B cell (primary cell): ENCODE data around the gene CHAF1B. TPM values are rescaled to one million over a fixed set of nuclear protein-coding genes. Genes with fewer than 3 reads are reported as not detected.

ENCODE experiments used
- ATAC-seq: fragments of 200-7000 bp; cut with Tn5 transposase; one replicate; pipeline ENCODE4 v1.10.0; 2021; ENCODE audit warnings: low read depth, mild to moderate bottlenecking, moderate number of reproducible peaks, moderate library complexity
- CTCF ChIA-PET: fragments of 350-600 bp; sonication (Branson Sonifier 250); formaldehyde crosslinking; loops from one replicate; lab custom pipeline; 2021; ENCODE audit warnings: antibody characterized with exemption, inconsistent platforms; lab: Charles Lee
- POLR2A ChIA-PET: fragments of 350-600 bp; sonication (Branson Sonifier 250); formaldehyde crosslinking; loops from one replicate; lab custom pipeline; 2021; ENCODE audit warnings: antibody characterized with exemption; lab: Charles Lee
- DNase-seq: peaks from one replicate; pipeline ENCODE4 v3.0.0; 2013
- H2AFZ ChIP-seq: 2 replicates; pipeline ENCODE4 v1.6.1; 2012; ENCODE audit warnings: mild to moderate bottlenecking, low read depth, low read length; ENCODE audit not compliant: insufficient read depth, poor library complexity, severe bottlenecking
- H3K27ac ChIP-seq, 2 donors: 1 replicate in 1 of 2; 2 replicates in 1 of 2; pipeline ENCODE4 v1.5.1; 2012 to 2013; ENCODE audit warnings: low read length in 2 of 2, mild to moderate bottlenecking in 2 of 2, moderate library complexity in 1 of 2
- H3K27me3 ChIP-seq, 4 experiments: fragments of 200-600 bp in 1 of 4; sonication (generic) in 1 of 4; replicated peaks in 1 of 4; 1 replicate in 2 of 4; 2 replicates in 2 of 4; pipeline versions ENCODE4 v1.6.1 to v1.7.0; 2013 to 2016; ENCODE audit warnings: low read length in 3 of 4, mild to moderate bottlenecking in 2 of 4, mixed read lengths in 1 of 4, moderate library complexity in 1 of 4; ENCODE audit not compliant: insufficient read depth in 4 of 4, control insufficient read depth in 3 of 4; ENCODE audit errors: control extremely low read depth in 1 of 4
- H3K36me3 ChIP-seq, 2 experiments: replicated peaks in 1 of 2; 1 replicate in 1 of 2; 2 replicates in 1 of 2; pipeline versions ENCODE4 v1.6.1 to v1.7.1; 2013; ENCODE audit warnings: low read length in 1 of 2; ENCODE audit not compliant: insufficient read depth in 2 of 2, control insufficient read depth in 1 of 2; ENCODE audit errors: control extremely low read depth in 1 of 2, extremely low read depth in 1 of 2
- H3K4me1 ChIP-seq, 2 donors: fragments of 200-600 bp in 1 of 2; sonication (generic) in 1 of 2; 1 replicate in 1 of 2; 2 replicates in 1 of 2; pipeline versions ENCODE4 v1.5.1 to v1.6.1; 2013 to 2017; ENCODE audit warnings: low read length in 2 of 2; ENCODE audit not compliant: control insufficient read depth in 2 of 2, insufficient read depth in 2 of 2
- H3K4me2 ChIP-seq: replicated peaks from 2 replicates; pipeline ENCODE3; 2012; ENCODE audit warnings: mild to moderate bottlenecking, low read depth, low read length; ENCODE audit not compliant: poor library complexity, severe bottlenecking
- H3K4me3 ChIP-seq, 5 experiments: fragments of 200-600 bp in 1 of 5; sonication (generic) in 1 of 5; 1 replicate in 3 of 5; 2 replicates in 2 of 5; pipeline versions ENCODE4 v1.5.1 to v1.7.0; 2011 to 2016; ENCODE audit warnings: low read length in 4 of 5, mild to moderate bottlenecking in 4 of 5, low read depth in 2 of 5, control low read depth in 1 of 5, moderate library complexity in 1 of 5; ENCODE audit not compliant: insufficient read depth in 1 of 5; ENCODE audit errors: control extremely low read depth in 1 of 5, extremely low read depth in 1 of 5
- H3K79me2 ChIP-seq: fragments of 200-600 bp; sonication (generic); one replicate; pipeline ENCODE4 v1.6.0; 2016; ENCODE audit warnings: low read length; ENCODE audit not compliant: control insufficient read depth, insufficient read depth
- H3K9ac ChIP-seq: fragments of 200-600 bp; sonication (generic); 2 replicates; pipeline ENCODE4 v1.6.1; 2017; ENCODE audit warnings: mild to moderate bottlenecking, low read length, moderate library complexity
- H3K9me3 ChIP-seq, 3 donors: one replicate each; pipeline versions ENCODE4 v1.6.1 to v1.7.1; 2013; ENCODE audit warnings: low read length in 2 of 3; ENCODE audit not compliant: control insufficient read depth in 2 of 3, insufficient read depth in 1 of 3; ENCODE audit errors: control extremely low read depth in 1 of 3
- H4K20me1 ChIP-seq: 2 replicates; pipeline ENCODE4 v1.6.0; 2012; ENCODE audit warnings: mild to moderate bottlenecking, low read length; ENCODE audit not compliant: insufficient read depth, control insufficient read depth, poor library complexity, severe bottlenecking
- H3K27ac Mint-ChIP-seq: one replicate; pipeline ENCODE4 v1.8.0; 2021; ENCODE audit warnings: mixed read lengths
- H3K27me3 Mint-ChIP-seq: one replicate; pipeline ENCODE4 v1.8.0; 2021; ENCODE audit warnings: mixed read lengths
- H3K4me1 Mint-ChIP-seq: one replicate; pipeline ENCODE4 v1.8.0; 2021; ENCODE audit warnings: mixed read lengths
- H3K4me3 Mint-ChIP-seq: one replicate; pipeline ENCODE4 v1.8.0; 2021; ENCODE audit warnings: mixed read lengths
- H3K9me3 Mint-ChIP-seq: one replicate; pipeline ENCODE4 v1.8.0; 2022; ENCODE audit warnings: mixed read lengths; ENCODE audit not compliant: insufficient read depth
- EZH2 ChIP-seq: IDR thresholded peaks from 2 replicates; pipeline ENCODE4 v1.6.1; 2012; ENCODE audit warnings: borderline replicate concordance, low read depth, mild to moderate bottlenecking, moderate library complexity, low read length; ENCODE audit not compliant: insufficient read depth, poor library complexity, severe bottlenecking
- WGBS: methylation state at CpG from one replicate; pipeline ENCODE4 v1.1.5; 2013; ENCODE audit warnings: missing lambda C conversion rate; ENCODE audit not compliant: insufficient coverage; 5-methylcytosine and 5-hydroxymethylcytosine counted together
- intact Hi-C: fragments of 100-400 bp; cut with micrococcal nuclease; formaldehyde crosslinking; loops from one replicate; pipeline ENCODE4 v1.10.0; 2022
- polyA plus RNA-seq: library from polyadenylated mRNA; depleted of rRNA; stranded (reverse); fragments of >200 nt; gene quantifications from 2 replicates; pipeline ENCODE4 v1.2.3, GENCODE V29; 2012
- total RNA-seq, 2 donors: library from RNA; stranded (reverse); fragments of 120-200 nt in 1 of 2; gene quantifications; 1 replicate in 1 of 2; 2 replicates in 1 of 2; pipeline versions ENCODE4 v1.2.3 to v1.2.4, GENCODE V29; 2013 to 2022
- TF ChIP-seq, protein P1 (sequence below): fragments of 200-600 bp; IDR thresholded peaks from one replicate; pipeline ENCODE4 v1.8.0; 2022; ENCODE audit warnings: antibody characterized with exemption, mild to moderate bottlenecking

Gene CHAF1B
- total and polyA plus RNA-seq, 2 donors (not counting 1 experiment from before 2014, with no cell fraction given): 1.1 to 1.9 TPM

DNA sequence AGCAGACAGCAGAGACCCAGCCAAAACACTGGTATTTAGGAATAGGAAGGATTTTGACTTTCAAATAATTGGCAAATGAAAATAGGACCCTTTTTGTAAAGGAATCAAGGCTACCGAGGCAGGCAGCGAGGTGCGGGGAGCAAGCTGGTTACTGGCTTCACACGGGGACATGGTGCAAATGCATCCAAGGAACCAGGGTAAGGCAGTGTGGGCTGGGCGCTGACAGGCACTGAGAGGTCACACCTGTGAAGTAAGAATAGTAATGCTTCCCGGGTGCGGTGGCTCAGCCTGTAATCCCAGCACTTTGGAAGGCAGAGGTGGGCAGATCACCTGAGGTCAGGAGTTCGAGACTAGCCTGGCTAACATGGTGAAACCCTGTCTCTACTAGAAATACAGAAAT lies 15.5 kb downstream of the CHAF1B start:
- ChIA-PET CTCF (no interaction called here), POLR2A (no interaction called here)
- Mint-ChIP-seq H3K27ac (no peak overlapping the region), H3K27me3 (no peaks in the 10 kb centered on the region), H3K9me3 (no peaks in the 10 kb centered on the region), H3K4me1 (no peaks in the 10 kb centered on the region), H3K4me3 (no peak overlapping the region)
- H3K9ac ChIP-seq: no peak overlapping the region
- no peaks in the 10 kb centered on the region for H4K20me1 ChIP-seq
- no peaks in the 10 kb centered on the region for H3K36me3 ChIP-seq
- ATAC-seq: no peak
- DNase-seq: no peak
- intact Hi-C loops: no loop called here
- H3K27me3 ChIP-seq: no peaks in the 10 kb centered on the region
- no peaks in the 10 kb centered on the region for H3K9me3 ChIP-seq
- no peaks in the 10 kb centered on the region for H3K4me1 ChIP-seq
- 96% methylated on average over 8 of the region's 8 CpGs for WGBS
- H3K4me3 ChIP-seq: no peak overlapping the region
- no peak overlapping the region for H3K27ac ChIP-seq
- no peak overlapping the region for H2AFZ ChIP-seq
- H3K4me2 ChIP-seq: no peak overlapping the region
- TF ChIP-seq, protein P1, sequence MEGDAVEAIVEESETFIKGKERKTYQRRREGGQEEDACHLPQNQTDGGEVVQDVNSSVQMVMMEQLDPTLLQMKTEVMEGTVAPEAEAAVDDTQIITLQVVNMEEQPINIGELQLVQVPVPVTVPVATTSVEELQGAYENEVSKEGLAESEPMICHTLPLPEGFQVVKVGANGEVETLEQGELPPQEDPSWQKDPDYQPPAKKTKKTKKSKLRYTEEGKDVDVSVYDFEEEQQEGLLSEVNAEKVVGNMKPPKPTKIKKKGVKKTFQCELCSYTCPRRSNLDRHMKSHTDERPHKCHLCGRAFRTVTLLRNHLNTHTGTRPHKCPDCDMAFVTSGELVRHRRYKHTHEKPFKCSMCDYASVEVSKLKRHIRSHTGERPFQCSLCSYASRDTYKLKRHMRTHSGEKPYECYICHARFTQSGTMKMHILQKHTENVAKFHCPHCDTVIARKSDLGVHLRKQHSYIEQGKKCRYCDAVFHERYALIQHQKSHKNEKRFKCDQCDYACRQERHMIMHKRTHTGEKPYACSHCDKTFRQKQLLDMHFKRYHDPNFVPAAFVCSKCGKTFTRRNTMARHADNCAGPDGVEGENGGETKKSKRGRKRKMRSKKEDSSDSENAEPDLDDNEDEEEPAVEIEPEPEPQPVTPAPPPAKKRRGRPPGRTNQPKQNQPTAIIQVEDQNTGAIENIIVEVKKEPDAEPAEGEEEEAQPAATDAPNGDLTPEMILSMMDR: no peak
- TF ChIP-seq EZH2: no peak
- no peaks in the 10 kb centered on the region for H3K79me2 ChIP-seq

DNA sequence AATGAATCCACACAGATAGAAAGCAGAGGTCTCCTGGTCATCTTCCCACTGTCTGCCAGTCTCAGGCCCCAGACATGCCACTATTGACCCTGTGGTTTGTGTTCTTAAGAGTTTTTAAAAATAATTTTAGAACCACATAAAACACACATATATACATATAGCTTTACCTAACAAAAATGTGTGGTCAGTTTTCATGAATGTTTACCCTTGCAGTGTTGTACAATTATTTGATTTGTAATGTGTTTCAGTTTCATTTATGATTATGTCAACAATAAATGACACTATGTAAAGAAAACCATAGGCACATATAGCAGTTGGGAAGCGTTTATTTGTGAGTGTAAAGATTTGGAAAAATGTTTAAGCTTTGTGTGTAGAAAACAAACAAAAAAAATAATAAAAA lies 17.1 kb downstream of the CHAF1B start:
- H3K9ac ChIP-seq: no peak overlapping the region
- Mint-ChIP-seq H3K9me3 (no peaks in the 10 kb centered on the region), H3K4me3 (no peak overlapping the region), H3K4me1 (no peaks in the 10 kb centered on the region), H3K27me3 (no peaks in the 10 kb centered on the region), H3K27ac (no peak overlapping the region)
- H3K4me3 ChIP-seq: no peak overlapping the region
- TF ChIP-seq, protein P1: no peak
- TF ChIP-seq EZH2: no peak
- ChIA-PET CTCF (no interaction called here), POLR2A (no interaction called here)
- no peaks in the 10 kb centered on the region for H3K79me2 ChIP-seq
- H3K9me3 ChIP-seq: no peaks in the 10 kb centered on the region
- ATAC-seq: no peak
- no peaks in the 10 kb centered on the region for H4K20me1 ChIP-seq
- DNase-seq: no peak
- WGBS: no CpG with 5 or more reads among the region's 1 CpG
- intact Hi-C loops: no loop called here
- H3K27ac ChIP-seq: no peak overlapping the region
- H3K4me1 ChIP-seq: no peaks in the 10 kb centered on the region
- no peak overlapping the region for H3K4me2 ChIP-seq
- H3K27me3 ChIP-seq: no peaks in the 10 kb centered on the region
- H3K36me3 ChIP-seq: no peaks in the 10 kb centered on the region
- H2AFZ ChIP-seq: no peak overlapping the region
